ENCODE measurements around the gene LAMP2.

The LAMP2 gene

DNA sequence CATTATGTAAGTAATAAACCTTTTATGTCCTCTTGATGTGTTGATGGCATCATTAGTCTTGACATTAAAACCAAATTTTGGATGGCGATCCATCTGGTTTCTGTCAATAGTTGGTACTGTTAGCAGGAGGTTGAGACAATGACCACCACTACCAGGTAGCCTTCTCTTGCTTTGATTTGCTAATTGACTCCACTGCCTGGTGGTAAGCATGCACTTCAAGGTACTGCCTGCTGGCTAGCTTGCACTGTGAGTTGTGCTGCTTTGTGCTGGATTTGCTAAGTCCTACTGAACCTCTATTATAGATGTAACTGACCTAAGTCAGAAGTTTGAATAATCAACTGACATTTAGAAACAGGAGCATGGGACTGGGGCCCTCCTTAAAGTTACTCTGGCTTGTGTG, 60.9 kb downstream of the LAMP2 start:
- TF ChIP-seq PBX3 (CRISPR knock-in tag; IDR thresholded peaks at IDR 0.05) (no peak), ZNF175 (tag by site-specific recombination; IDR thresholded peaks at IDR 0.05) (no peak), ZNF404 (tag by site-specific recombination; IDR thresholded peaks at IDR 0.05) (no peak), ZNF366 (tag by site-specific recombination; conservative IDR thresholded peaks at IDR 0.05) (no peak), ZBTB20 (tag by site-specific recombination; IDR thresholded peaks at IDR 0.05) (no peak), ZNF133 (tag by site-specific recombination; IDR thresholded peaks at IDR 0.05) (no peak), ZNF433 (tag by site-specific recombination; IDR thresholded peaks at IDR 0.05; ENCODE audit: low read depth) (no peak), MEIS1 (CRISPR knock-in tag; IDR thresholded peaks at IDR 0.05; ENCODE audit: borderline replicate concordance) (no peak), ZBTB8A (tag by site-specific recombination; IDR thresholded peaks at IDR 0.05) (no peak), ZFP69B (tag by site-specific recombination; IDR thresholded peaks at IDR 0.05) (no peak), YY2 (tag by site-specific recombination; IDR thresholded peaks at IDR 0.05) (no peak), ZNF529 (tag by site-specific recombination; IDR thresholded peaks at IDR 0.05; ENCODE audit: insufficient replicate concordance) (no peak), ZNF426 (tag by site-specific recombination; IDR thresholded peaks at IDR 0.05) (no peak), ZNF10 (tag by site-specific recombination; IDR thresholded peaks at IDR 0.05) (no peak), BCL6B (tag by site-specific recombination; IDR thresholded peaks at IDR 0.05) (no peak)
- TF ChIP-seq, protein P1, sequence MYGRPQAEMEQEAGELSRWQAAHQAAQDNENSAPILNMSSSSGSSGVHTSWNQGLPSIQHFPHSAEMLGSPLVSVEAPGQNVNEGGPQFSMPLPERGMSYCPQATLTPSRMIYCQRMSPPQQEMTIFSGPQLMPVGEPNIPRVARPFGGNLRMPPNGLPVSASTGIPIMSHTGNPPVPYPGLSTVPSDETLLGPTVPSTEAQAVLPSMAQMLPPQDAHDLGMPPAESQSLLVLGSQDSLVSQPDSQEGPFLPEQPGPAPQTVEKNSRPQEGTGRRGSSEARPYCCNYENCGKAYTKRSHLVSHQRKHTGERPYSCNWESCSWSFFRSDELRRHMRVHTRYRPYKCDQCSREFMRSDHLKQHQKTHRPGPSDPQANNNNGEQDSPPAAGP (tag by site-specific recombination; IDR thresholded peaks at IDR 0.05): no peak
- TF ChIP-seq, protein P2, sequence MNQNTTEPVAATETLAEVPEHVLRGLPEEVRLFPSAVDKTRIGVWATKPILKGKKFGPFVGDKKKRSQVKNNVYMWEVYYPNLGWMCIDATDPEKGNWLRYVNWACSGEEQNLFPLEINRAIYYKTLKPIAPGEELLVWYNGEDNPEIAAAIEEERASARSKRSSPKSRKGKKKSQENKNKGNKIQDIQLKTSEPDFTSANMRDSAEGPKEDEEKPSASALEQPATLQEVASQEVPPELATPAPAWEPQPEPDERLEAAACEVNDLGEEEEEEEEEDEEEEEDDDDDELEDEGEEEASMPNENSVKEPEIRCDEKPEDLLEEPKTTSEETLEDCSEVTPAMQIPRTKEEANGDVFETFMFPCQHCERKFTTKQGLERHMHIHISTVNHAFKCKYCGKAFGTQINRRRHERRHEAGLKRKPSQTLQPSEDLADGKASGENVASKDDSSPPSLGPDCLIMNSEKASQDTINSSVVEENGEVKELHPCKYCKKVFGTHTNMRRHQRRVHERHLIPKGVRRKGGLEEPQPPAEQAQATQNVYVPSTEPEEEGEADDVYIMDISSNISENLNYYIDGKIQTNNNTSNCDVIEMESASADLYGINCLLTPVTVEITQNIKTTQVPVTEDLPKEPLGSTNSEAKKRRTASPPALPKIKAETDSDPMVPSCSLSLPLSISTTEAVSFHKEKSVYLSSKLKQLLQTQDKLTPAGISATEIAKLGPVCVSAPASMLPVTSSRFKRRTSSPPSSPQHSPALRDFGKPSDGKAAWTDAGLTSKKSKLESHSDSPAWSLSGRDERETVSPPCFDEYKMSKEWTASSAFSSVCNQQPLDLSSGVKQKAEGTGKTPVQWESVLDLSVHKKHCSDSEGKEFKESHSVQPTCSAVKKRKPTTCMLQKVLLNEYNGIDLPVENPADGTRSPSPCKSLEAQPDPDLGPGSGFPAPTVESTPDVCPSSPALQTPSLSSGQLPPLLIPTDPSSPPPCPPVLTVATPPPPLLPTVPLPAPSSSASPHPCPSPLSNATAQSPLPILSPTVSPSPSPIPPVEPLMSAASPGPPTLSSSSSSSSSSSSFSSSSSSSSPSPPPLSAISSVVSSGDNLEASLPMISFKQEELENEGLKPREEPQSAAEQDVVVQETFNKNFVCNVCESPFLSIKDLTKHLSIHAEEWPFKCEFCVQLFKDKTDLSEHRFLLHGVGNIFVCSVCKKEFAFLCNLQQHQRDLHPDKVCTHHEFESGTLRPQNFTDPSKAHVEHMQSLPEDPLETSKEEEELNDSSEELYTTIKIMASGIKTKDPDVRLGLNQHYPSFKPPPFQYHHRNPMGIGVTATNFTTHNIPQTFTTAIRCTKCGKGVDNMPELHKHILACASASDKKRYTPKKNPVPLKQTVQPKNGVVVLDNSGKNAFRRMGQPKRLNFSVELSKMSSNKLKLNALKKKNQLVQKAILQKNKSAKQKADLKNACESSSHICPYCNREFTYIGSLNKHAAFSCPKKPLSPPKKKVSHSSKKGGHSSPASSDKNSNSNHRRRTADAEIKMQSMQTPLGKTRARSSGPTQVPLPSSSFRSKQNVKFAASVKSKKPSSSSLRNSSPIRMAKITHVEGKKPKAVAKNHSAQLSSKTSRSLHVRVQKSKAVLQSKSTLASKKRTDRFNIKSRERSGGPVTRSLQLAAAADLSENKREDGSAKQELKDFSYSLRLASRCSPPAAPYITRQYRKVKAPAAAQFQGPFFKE (tag by site-specific recombination; IDR thresholded peaks at IDR 0.05; ENCODE audit: borderline replicate concordance): no peak
- H3K9me3 ChIP-seq (ENCODE audit: control insufficient read depth, insufficient read depth, low read depth, low read length): no peaks in the 10 kb centered on the region; the same call in 1 of the 2 replicates
- no peaks in the 10 kb centered on the region for H3K36me3 ChIP-seq (ENCODE audit: control insufficient read depth in 2 of 2, insufficient read depth in 1 of 2, low read length in 2 of 2)
- ChIA-PET CTCF (no interaction called here), POLR2A (no interaction called here)
- H3K4me3 ChIP-seq (ENCODE audit: low read depth, low read length): no peak overlapping the region
- no peaks in the 10 kb centered on the region for H3K4me1 ChIP-seq (ENCODE audit: control insufficient read depth, insufficient read depth, low read length)
- no peak overlapping the region for H3K27ac ChIP-seq (ENCODE audit: extremely low read depth, low read depth, low read length)

DNA sequence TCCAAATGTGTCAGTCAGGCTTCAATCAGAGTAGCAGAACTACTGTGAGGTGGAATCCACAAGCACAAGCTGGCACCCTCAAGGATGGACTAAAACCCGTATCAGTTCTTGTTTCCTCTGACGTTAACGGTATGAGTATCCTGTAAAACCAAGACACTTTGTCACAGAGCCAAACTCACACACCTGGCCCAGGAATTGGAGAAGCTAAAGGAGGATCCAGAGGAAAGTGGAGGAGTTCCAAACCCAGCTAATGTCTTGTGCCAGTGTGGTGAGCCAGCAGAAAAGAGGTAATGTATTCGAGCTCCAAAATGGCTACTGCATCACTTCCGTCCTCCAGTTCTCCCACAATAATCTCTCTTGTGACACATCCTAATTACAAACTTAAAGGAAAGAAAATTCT, 62.5 kb downstream of the LAMP2 start:
- ChIA-PET POLR2A (no interaction called here), CTCF (interaction anchor here (0.6 kb wide), 1 partner anchor 23 kb away, joined by 3 read pairs; no protein-coding TSS in a partner anchor)
- no peaks in the 10 kb centered on the region for H3K4me1 ChIP-seq (ENCODE audit: control insufficient read depth, insufficient read depth, low read length)

More for the DNA sequence above, 62.5 kb downstream of the LAMP2 start:
- H3K36me3 ChIP-seq (ENCODE audit: control insufficient read depth in 2 of 2, insufficient read depth in 1 of 2, low read length in 2 of 2): no peaks in the 10 kb centered on the region
- H3K4me3 ChIP-seq (ENCODE audit: low read depth, low read length): no peak overlapping the region
- H3K9me3 ChIP-seq (ENCODE audit: control insufficient read depth, insufficient read depth, low read depth, low read length): no peaks in the 10 kb centered on the region; the same call in 1 of the 2 replicates
- no peak for TF ChIP-seq OSR2 (tag by site-specific recombination; IDR thresholded peaks at IDR 0.05)
- TF ChIP-seq ZBTB8A (tag by site-specific recombination; IDR thresholded peaks at IDR 0.05): no peak
- TF ChIP-seq, protein P3, sequence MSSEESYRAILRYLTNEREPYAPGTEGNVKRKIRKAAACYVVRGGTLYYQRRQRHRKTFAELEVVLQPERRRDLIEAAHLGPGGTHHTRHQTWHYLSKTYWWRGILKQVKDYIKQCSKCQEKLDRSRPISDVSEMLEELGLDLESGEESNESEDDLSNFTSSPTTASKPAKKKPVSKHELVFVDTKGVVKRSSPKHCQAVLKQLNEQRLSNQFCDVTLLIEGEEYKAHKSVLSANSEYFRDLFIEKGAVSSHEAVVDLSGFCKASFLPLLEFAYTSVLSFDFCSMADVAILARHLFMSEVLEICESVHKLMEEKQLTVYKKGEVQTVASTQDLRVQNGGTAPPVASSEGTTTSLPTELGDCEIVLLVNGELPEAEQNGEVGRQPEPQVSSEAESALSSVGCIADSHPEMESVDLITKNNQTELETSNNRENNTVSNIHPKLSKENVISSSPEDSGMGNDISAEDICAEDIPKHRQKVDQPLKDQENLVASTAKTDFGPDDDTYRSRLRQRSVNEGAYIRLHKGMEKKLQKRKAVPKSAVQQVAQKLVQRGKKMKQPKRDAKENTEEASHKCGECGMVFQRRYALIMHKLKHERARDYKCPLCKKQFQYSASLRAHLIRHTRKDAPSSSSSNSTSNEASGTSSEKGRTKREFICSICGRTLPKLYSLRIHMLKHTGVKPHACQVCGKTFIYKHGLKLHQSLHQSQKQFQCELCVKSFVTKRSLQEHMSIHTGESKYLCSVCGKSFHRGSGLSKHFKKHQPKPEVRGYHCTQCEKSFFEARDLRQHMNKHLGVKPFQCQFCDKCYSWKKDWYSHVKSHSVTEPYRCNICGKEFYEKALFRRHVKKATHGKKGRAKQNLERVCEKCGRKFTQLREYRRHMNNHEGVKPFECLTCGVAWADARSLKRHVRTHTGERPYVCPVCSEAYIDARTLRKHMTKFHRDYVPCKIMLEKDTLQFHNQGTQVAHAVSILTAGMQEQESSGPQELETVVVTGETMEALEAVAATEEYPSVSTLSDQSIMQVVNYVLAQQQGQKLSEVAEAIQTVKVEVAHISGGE (tag by site-specific recombination; conservative IDR thresholded peaks at IDR 0.05; ENCODE audit: low read depth): no peak
- no peak for TF ChIP-seq ZNF626 (tag by site-specific recombination; IDR thresholded peaks at IDR 0.05)
- TF ChIP-seq SALL2 (tag by site-specific recombination; IDR thresholded peaks at IDR 0.05; ENCODE audit: borderline replicate concordance): no peak
- H3K27ac ChIP-seq (ENCODE audit: extremely low read depth, low read depth, low read length): no peak overlapping the region
